T47D (cell line): ENCODE results near the gene PAX4.
A peak's percentile ranks its signal among the peaks of the same experiment; 100 is the strongest.
"Not testable (repeated sequence)": the region's sequence is repeated elsewhere in the genome, so short reads cannot be mapped to it uniquely, and the experiment has no call there.

ENCODE experiments used
- DNase-seq, 2 experiments: peaks; one replicate each; pipeline versions ENCODE4 v3.0.0 to v3.0.0-alpha.2; 2011 to 2012; ENCODE audit warnings: low read depth in 1 of 2, low spot score in 1 of 2
- JUND ChIP-seq: IDR thresholded peaks from 2 replicates; pipeline ENCODE4 v1.6.1; 2012; ENCODE audit warnings: low read depth
- in situ Hi-C: cut with HindIII; loops from 2 replicates; pipeline ENCODE4 v1.10.0; 2016; ENCODE audit warnings: low sequenced_read_pairs, low pct_unique_long_range_greater_than_20kb

Gene PAX4

GRCh38 chr7:127588019-127588696, 29.8 kb downstream of the PAX4 start, which contains the start of gene ARF5:
ARF5 (plus strand) TSS chr7:127588411; CDS start chr7:127588499, 88 bp downstream.
- in situ Hi-C loops, result no loop called here

GRCh38 chr7:127587663-127588018, 30.3 kb downstream of the PAX4 start:
- TF ChIP-seq JUND, result no peak
- in situ Hi-C loops, result no loop called here
- DNase-seq, result no peak

More at GRCh38 chr7:127588019-127588696, 29.8 kb downstream of the PAX4 start, which contains the start of gene ARF5:
- no peak for TF ChIP-seq JUND
- DNase-seq, result peak; percentile 81 to 83

- DNase-seq, result no peak
- no peak for TF ChIP-seq JUND
- in situ Hi-C loops, result no loop called here
Observed at GRCh38 chr7:127586346-127586745, 31.6 kb downstream of the PAX4 start.

GRCh38 chr7:127585044-127585953, 32.6 kb downstream of the PAX4 start, which contains the start of gene GCC1:
GCC1 (minus strand) TSS chr7:127585596; CDS start chr7:127585182, 414 bp downstream.
- DNase-seq, result peak; percentile 80 to 89
- in situ Hi-C loops, result no loop called here
- no peak for TF ChIP-seq JUND

- DNase-seq, result no peak
- in situ Hi-C loops, result no loop called here
- TF ChIP-seq JUND, result no peak
Observed at GRCh38 chr7:127584648-127585043, 33.3 kb downstream of the PAX4 start.

- in situ Hi-C loops, result no loop called here
- DNase-seq, result no peak
- TF ChIP-seq JUND, result no peak
Observed at GRCh38 chr7:127582361-127582760, 35.6 kb downstream of the PAX4 start.

GRCh38 chr7:127581716-127582115, 36.2 kb downstream of the PAX4 start:
- in situ Hi-C loops, result no loop called here
- DNase-seq, result no peak
- TF ChIP-seq JUND, result no peak

- in situ Hi-C loops, result no loop called here
Observed at GRCh38 chr7:127580612-127581011, 37.3 kb downstream of the PAX4 start.

GRCh38 chr7:127578711-127579275, 39.1 kb downstream of the PAX4 start:
- DNase-seq, result no peak
- in situ Hi-C loops, result no loop called here
- TF ChIP-seq JUND, result no peak

More at GRCh38 chr7:127580612-127581011, 37.3 kb downstream of the PAX4 start:
- no peak for DNase-seq
- TF ChIP-seq JUND, result no peak

GRCh38 chr7:127578036-127578684, 39.8 kb downstream of the PAX4 start:
- TF ChIP-seq JUND, result no peak
- DNase-seq, result no peak
- in situ Hi-C loops, result no loop called here

GRCh38 chr7:127571741-127572505, 46.0 kb downstream of the PAX4 start:
- no peak for DNase-seq
- no peak for TF ChIP-seq JUND

GRCh38 chr7:127568034-127568433, 49.9 kb downstream of the PAX4 start:
- DNase-seq, in situ Hi-C loops: not testable (repeated sequence)

More at GRCh38 chr7:127571741-127572505, 46.0 kb downstream of the PAX4 start:
- in situ Hi-C loops, result no loop called here
